Measurements from ENCODE around the gene TENM3.

DNA sequence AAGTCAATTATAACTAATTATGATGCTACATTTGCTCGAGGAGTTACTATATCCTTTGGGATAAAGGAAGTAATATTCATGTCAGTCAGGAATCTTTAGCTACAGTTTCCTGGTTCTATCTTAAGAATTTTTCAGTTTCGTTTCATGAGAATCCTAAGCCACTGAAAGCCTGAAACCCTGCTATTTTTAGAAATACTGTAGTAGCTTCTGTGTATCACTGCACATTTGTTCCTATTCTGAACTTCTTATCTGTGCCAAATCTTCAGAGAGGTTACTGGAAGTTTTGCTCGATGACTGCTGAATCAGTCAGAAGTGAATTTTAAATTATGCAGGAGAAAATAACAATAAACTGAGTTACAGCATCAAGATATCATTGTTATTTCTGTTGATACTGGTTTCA is 249.2 kb downstream of the TENM3 start:
- TF ChIP-seq, protein P1, sequence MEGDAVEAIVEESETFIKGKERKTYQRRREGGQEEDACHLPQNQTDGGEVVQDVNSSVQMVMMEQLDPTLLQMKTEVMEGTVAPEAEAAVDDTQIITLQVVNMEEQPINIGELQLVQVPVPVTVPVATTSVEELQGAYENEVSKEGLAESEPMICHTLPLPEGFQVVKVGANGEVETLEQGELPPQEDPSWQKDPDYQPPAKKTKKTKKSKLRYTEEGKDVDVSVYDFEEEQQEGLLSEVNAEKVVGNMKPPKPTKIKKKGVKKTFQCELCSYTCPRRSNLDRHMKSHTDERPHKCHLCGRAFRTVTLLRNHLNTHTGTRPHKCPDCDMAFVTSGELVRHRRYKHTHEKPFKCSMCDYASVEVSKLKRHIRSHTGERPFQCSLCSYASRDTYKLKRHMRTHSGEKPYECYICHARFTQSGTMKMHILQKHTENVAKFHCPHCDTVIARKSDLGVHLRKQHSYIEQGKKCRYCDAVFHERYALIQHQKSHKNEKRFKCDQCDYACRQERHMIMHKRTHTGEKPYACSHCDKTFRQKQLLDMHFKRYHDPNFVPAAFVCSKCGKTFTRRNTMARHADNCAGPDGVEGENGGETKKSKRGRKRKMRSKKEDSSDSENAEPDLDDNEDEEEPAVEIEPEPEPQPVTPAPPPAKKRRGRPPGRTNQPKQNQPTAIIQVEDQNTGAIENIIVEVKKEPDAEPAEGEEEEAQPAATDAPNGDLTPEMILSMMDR (IDR thresholded peaks at IDR 0.05; ENCODE audit: borderline replicate concordance, extremely low read depth, low read length, poor library complexity, severe bottlenecking): no peak
- no peak for TF ChIP-seq EZH2 (IDR thresholded peaks at IDR 0.05; ENCODE audit: borderline replicate concordance, low read depth, low read length, severe bottlenecking)
